Stimulated activated naive CD8-positive, alpha-beta T cell treated with anti-CD3 and anti-CD28 coated beads, Interleukin-15, Interleukin-2, amounts not matched to agents 100 U/mL and 50 U/mL, for 24 hours (primary cell): Measurements from ENCODE around the gene BTG4.

Experiments
- ATAC-seq: fragments of 150-1000 bp; cut with Tn5 transposase; one replicate; pipeline ENCODE4 v1.10.0; 2021
- DNase-seq: peaks from one replicate; pipeline ENCODE4 v3.0.0; 2021

Gene BTG4

GRCh38 chr11:111537336-111537860, 25.2 kb upstream of the BTG4 start:
- ATAC-seq (no peak), DNase-seq (no peak)

- DNase-seq (no peak), ATAC-seq (no peak)
Measured at GRCh38 chr11:111535281-111535680, 23.1 kb upstream of the BTG4 start.

GRCh38 chr11:111532365-111532709, 20.2 kb upstream of the BTG4 start:
- ATAC-seq: peak; percentile 29
- no peak for DNase-seq

- DNase-seq: peak; percentile 76
- peak; percentile 99 for ATAC-seq
Measured at GRCh38 chr11:111531687-111532364, 19.6 kb upstream of the BTG4 start.

GRCh38 chr11:111531136-111531535, 18.9 kb upstream of the BTG4 start:
- DNase-seq (no peak), ATAC-seq (peak; percentile 17)

- no peak for DNase-seq
- ATAC-seq: no peak
Measured at GRCh38 chr11:111530091-111530490, 17.9 kb upstream of the BTG4 start.

GRCh38 chr11:111528557-111528956, 16.4 kb upstream of the BTG4 start:
- ATAC-seq (no peak), DNase-seq (no peak)

GRCh38 chr11:111527279-111527678, 15.1 kb upstream of the BTG4 start:
- ATAC-seq: no peak

GRCh38 chr11:111526501-111526900, 14.3 kb upstream of the BTG4 start:
- peak; percentile 74 for ATAC-seq
- no peak for DNase-seq

More at GRCh38 chr11:111527279-111527678, 15.1 kb upstream of the BTG4 start:
- DNase-seq: no peak

- DNase-seq: no peak
- no peak for ATAC-seq
Measured at GRCh38 chr11:111525456-111525855, 13.3 kb upstream of the BTG4 start.

- ATAC-seq: no peak
Measured at GRCh38 chr11:111524056-111524455, 11.9 kb upstream of the BTG4 start.

GRCh38 chr11:111523343-111523742, 11.2 kb upstream of the BTG4 start:
- ATAC-seq (peak; percentile 77), DNase-seq (no peak)

More at GRCh38 chr11:111524056-111524455, 11.9 kb upstream of the BTG4 start:
- DNase-seq: no peak

GRCh38 chr11:111522426-111522825, 10.2 kb upstream of the BTG4 start:
- ATAC-seq (no peak), DNase-seq (no peak)

- no peak for DNase-seq
- ATAC-seq: peak; percentile 42
Measured at GRCh38 chr11:111521135-111521534, 8.9 kb upstream of the BTG4 start.

GRCh38 chr11:111520560-111520959, 8.4 kb upstream of the BTG4 start:
- DNase-seq (no peak), ATAC-seq (no peak)

- DNase-seq: no peak
- ATAC-seq: no peak
Measured at GRCh38 chr11:111518668-111519067, 6.5 kb upstream of the BTG4 start.

- ATAC-seq: no peak
- no peak for DNase-seq
Measured at GRCh38 chr11:111515591-111515990, 3.4 kb upstream of the BTG4 start.

GRCh38 chr11:111514216-111515031, 2.2 kb upstream of the BTG4 start, which contains the start of gene HOATZ:
TSS of gene HOATZ (plus strand) at chr11:111514778. CDS start at chr11:111514785, 7 bp downstream.
- no peak for ATAC-seq
- DNase-seq: peak; percentile 40

- ATAC-seq: peak; percentile 51
- no peak for DNase-seq
Measured at GRCh38 chr11:111513240-111513605, 1.0 kb upstream of the BTG4 start.

GRCh38 chr11:111510311-111510710, 1.9 kb downstream of the BTG4 start:
- ATAC-seq: no peak
- DNase-seq: no peak

GRCh38 chr11:111502611-111503010, 9.6 kb downstream of the BTG4 start:
- ATAC-seq (no peak), DNase-seq (no peak)

GRCh38 chr11:111500481-111500880, 11.7 kb downstream of the BTG4 start:
- ATAC-seq (no peak), DNase-seq (no peak)

- ATAC-seq (no peak), DNase-seq (no peak)
Measured at GRCh38 chr11:111499483-111499882, 12.7 kb downstream of the BTG4 start.
